CD4-positive, alpha-beta T cell treated with Interleukin-12 subunit alpha and Interleukin-12 subunit beta, for 1 hour (primary cell): ENCODE measurements around the gene DHRSX.

ENCODE experiments used
- DNase-seq: peaks from one replicate; pipeline ENCODE4 v3.0.0-alpha.2; 2020

Gene DHRSX

GRCh38 chrX:2452799-2453198, 48.0 kb downstream of the DHRSX start:
- DNase-seq: no peak

DNA sequence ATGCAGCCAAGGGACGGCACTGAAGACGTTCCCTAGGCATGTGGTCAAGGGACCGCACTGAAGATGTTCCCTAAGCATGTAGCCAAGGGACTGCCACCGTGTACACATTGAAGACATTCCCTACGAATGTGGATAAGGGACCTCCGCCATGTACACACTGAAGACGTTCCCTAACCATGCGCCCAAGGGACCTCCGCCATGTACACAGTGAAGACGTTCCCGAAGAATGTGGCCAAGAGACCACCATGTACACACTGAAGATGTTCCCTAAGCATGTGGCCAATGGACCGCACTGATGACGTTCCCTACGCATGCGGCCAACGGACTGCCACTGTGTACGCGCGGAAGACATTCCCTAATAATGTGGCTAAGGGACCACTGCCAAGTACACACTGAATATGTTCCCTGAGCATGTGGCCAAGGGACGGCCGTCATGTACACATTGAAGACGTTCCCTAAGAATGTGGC, 48.4 kb downstream of the DHRSX start:
- no peak for DNase-seq

GRCh38 chrX:2451501-2452316, 49.1 kb downstream of the DHRSX start:
- no peak for DNase-seq

DNA sequence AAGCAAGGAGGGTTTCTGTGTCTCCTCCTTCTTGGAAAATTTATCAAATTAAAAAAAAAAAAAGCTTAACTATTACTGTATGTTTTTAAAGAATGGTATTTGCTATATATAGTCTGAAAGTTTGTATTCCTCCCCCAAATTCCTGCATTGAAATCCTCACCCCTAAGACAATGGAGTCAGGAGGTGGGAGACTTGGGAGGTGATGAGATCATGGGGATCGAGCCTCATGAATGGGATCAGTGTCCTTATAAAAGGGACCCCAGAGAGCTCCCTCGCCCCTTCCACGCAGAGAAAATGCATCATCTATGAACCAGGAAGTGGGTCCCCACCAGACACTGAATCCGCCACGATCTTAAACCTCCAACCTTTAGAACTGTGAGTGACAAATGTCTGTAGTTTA, 50.1 kb downstream of the DHRSX start:
- DNase-seq: no peak

GRCh38 chrX:2449135-2449886, 51.5 kb downstream of the DHRSX start:
- DNase-seq: no peak

- DNase-seq: no peak
These were observed 53.3 kb downstream of the DHRSX start for GRCh38 chrX:2447484-2447883.

- DNase-seq: no peak
These were observed 54.0 kb downstream of the DHRSX start for GRCh38 chrX:2446815-2447214.

DNA sequence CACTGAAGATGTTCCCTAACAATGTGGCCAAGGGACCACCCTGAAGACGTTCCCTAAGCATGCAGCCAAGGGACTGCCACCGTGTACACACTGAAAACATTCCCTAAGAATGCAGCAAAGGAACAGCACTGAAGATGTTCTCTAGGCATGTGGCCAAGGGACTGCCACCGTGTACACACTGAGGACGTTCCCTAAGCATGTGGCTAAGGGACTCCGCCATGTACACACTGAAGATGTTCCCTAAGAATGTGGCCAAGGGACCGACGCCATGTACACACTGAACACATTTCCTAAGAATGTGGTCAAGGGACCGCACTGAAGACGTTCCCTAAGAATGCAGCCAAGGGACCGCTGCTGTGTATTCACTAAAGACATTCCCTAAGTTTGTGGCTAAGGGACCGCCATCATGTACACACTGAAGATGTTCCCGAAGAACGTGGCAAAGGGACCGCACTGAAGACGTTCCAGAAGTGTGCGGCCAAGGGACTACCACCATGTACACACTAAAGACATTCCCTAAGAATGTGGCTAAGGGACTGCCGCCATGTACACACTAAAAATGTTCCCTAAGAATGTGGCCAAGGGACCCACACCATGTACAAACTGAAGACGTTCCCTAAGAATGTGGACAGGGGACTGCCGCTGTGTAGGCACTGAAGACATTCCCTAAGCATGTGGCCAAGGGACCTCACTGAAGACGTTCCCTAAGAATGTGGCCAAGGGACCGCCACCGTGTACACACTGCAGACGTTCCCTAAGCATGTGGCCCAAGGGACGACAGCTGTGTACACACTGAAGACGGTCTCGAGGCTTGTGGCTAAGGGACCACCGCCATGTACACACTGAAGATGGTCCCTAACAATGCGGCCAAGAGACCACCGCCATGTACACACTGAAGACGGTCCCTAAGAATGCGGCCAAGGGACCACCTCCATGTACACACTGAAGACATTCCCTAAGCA, 54.8 kb downstream of the DHRSX start:
- no peak for DNase-seq

- DNase-seq: no peak
These were observed 58.1 kb downstream of the DHRSX start for GRCh38 chrX:2442694-2443093.

DNA sequence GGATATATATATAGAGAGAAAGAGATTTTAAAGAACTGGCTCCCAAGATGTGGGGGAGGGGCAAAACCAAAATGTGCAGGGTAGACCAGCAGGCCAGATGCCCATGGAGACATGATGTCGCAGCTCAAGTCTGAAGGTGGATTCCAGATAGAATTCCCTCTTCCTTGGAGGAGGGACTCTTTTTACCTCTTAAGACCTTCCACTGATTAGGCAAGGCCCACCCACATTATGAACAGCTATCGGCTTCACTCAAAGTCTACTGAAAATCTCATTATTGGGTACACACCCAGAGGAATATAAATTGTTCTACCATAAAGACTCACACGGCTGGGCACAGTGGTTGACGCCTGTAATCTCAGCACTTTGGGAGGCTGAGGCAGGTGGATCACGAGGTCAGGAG, 59.3 kb downstream of the DHRSX start:
- no peak for DNase-seq

- DNase-seq: no peak
These were observed 61.2 kb downstream of the DHRSX start for GRCh38 chrX:2439613-2440012.

DNA sequence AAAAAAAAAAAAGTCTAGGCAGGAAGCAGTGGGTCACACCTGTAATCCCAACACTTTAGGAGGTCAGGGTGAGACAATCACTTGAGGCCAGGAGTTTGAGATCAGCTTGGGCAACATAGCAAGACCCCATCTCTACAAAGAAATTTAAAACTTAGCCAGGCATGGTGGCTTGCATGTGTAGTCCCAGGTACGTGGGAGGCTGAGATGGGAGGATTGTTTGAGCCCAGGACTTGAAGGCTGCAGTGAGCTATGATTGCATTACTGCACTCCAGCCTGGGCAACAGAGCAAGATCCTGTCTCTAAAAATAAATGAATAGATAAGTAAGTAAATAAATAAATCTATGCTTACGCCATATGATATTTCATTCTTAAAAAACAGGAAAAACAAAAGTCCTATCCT, 65.3 kb downstream of the DHRSX start:
- no peak for DNase-seq

GRCh38 chrX:2434270-2435163, 66.3 kb downstream of the DHRSX start:
- no peak for DNase-seq

- DNase-seq: no peak
These were observed 68.4 kb downstream of the DHRSX start for GRCh38 chrX:2432298-2432863.

- DNase-seq: no peak
These were observed 70.4 kb downstream of the DHRSX start for GRCh38 chrX:2430265-2430825.

- no peak for DNase-seq
These were observed 73.0 kb downstream of the DHRSX start for GRCh38 chrX:2427737-2428136.

DNA sequence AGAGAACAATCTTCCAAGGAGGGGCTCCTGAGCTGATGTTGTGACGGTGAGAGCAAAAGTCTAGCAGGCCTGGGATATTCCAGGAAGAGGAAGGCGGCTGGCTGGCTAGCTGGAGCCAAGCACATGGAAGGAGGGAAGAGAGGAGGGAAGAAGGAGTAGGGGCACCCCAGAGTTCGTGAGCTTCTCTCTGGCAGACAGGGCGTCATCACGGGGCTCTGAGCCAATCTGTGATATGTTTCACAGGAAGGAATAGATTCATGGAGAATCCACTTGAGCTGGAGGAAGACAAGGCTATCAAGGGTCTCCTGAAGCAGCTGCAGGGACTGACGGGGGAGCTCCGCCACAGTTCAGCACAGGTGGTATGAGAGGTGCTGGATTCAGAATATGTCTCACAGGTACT, 73.6 kb downstream of the DHRSX start:
- no peak for DNase-seq

DNA sequence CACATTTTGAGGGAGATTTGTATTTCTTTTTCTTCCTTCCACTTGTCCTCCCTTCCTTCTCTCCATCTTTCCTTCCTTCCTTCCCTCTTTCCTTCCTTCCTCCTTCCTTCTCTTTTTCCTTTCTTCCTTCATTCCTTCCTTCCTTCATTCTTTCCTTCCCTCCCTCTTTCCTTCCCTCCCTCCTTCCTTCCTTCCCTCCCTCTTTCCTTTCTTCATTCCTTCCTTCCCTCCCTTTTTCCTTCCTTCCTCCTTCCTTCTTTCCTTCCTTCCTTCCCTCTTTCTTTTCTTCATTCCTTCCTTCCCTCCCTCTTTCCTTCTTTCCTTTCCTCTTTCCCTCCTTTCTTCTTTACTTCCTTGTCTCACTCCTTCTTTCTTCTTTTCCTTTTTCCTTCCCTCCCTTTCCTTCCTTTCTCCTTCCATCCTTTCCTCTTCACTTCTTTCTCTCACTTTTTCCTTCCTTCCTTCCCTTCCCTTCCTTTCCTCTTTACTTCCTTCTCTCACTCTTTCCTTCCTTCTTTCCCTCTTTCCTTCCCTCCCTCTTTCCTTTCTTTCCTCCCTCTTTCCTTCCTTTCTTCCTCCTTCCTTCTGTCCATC, 74.4 kb downstream of the DHRSX start:
- DNase-seq: no peak

DNA sequence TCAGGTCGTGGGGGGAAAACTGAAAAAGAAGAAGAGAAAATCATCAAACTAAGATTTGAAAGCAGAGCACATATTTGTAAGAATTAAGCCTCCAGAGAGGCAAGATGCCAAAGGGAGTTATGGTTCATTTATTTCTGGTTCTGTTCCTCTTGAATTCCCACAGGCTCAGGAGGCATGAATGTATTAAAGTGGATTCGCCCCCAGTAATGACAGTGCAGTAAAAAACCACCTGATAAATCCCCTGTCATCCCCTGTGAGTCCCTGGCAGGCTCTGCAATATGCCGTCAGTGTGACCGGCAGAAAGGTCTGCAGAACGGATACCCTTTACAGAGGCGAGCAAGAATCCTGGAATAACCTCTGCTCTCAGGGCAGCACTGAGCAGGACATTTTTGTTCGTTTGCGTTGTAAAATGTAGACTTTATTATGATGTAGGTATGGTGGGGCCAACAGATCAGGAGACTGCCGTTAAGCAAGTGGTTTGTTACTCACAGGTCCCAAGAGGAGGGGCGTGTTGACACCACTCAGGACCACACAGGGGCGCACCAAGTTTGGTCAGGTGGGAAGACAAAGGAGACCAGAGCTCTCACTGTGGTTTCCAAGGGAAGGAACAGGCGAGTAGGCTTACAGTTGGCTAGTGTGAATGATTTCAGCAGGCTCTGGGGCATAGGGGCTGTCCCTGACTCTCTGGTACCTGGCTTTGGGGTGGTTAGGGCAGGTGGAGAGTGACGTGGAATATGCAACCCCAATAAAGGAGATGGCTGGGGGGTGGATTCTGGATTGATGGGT, 75.3 kb downstream of the DHRSX start:
- DNase-seq: no peak

DNA sequence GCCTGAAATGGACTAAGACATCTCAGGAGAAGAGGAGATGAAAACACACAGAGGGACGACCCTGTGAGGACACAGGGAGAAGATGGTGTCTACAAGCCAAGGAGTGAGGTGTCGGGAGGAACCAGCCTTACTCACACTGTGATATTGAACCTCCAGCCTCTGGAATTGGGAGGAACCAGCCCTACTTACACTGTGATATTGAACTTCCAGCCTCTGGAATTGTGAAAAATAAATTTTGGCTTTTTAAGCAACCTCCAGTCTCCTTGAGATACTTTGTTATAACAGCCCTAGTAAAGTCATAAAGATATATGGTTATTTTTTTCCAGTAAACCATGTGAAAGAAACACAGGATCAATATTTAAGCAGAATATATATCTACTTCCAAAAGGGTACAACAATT, 76.5 kb downstream of the DHRSX start:
- DNase-seq: no peak
